ENCODE data around the gene PICK1.

PICK1 gene

DNA sequence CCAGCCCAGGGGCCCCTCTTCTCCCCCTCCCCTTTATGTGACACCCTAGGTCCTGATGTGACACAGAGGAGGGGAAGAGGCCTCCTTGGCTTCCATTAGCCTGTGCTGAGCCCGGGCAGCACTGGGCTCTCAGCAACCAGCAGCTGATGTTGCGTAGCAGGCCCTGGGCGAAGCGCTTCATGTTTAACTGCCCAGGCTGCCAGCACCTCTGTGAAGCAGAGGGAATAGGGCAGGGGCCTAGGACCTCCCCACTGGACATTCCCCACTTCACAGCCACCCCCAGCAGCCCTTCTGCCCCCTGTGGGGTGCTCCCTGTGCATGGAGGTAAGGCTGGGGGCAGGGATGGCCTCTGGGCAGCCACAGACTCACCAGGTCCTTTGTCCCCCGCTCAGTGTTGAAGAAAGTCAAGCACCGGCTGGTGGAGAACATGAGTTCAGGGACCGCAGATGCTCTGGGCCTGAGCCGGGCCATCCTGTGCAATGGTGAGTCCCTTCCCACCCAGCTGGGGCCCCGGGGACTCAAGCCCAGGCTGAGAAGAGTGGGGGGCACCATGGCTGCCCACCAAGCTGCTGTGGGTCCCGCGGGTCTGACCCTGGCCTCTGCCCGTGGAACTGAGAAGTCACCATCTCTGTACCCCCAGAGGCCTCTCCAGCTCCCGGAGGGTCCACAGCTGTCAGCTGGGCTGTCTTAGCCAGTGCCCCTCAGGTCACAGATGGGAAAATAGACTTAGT lies 11.6 kb downstream of the PICK1 start:
- no peak overlapping the region for H3K4me3 ChIP-seq (replicated peaks; ENCODE audit: low read depth, low read length)
- TF ChIP-seq, protein P1, sequence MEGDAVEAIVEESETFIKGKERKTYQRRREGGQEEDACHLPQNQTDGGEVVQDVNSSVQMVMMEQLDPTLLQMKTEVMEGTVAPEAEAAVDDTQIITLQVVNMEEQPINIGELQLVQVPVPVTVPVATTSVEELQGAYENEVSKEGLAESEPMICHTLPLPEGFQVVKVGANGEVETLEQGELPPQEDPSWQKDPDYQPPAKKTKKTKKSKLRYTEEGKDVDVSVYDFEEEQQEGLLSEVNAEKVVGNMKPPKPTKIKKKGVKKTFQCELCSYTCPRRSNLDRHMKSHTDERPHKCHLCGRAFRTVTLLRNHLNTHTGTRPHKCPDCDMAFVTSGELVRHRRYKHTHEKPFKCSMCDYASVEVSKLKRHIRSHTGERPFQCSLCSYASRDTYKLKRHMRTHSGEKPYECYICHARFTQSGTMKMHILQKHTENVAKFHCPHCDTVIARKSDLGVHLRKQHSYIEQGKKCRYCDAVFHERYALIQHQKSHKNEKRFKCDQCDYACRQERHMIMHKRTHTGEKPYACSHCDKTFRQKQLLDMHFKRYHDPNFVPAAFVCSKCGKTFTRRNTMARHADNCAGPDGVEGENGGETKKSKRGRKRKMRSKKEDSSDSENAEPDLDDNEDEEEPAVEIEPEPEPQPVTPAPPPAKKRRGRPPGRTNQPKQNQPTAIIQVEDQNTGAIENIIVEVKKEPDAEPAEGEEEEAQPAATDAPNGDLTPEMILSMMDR (IDR thresholded peaks at IDR 0.05; ENCODE audit: low read depth, low read length, missing control alignments) = no peak
- no peak for DNase-seq (ENCODE audit: extremely low read depth, low read depth)

DNA sequence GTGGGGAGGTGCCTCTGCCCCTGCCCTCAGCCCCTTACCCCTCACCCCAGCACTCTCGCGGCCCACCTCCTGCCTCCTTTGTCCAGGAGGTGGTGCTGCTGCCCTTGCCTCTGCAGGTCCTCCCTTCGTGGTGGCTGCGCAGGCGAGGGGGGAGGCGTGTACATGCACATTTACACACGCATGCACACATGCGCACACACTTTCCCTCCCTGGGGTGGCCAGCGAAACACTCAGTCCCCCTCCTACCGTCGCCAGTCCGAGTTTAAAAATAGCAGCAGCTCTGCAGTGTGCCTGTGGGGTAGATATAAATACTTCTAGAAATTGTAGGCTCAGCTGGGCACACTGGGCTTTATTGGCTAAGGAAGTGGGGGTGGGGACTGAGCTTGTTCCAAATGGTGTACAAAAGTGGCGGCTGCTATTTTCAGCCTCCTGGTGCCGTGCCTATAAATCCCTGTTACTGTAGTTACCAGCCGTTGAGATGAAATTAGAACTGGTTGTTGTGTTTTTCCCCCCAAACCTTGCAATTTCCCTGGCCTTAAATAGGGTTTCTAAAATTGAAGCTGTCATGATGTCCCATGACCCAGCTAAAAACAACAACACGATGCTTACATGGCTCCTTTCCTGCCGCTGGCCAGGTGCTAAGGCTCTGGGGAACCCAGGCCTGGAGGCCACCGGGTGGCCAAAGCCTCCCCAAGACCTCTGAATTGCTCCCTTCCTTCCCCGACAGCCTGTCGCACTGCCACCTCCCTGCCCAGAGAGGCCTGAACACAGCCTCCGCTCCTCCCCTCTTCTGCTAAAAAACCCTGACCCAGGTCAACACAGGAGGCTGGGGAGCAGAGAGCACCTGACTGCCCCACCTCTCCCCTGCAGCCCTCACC lies 12.4 kb downstream of the PICK1 start:
- H3K4me3 ChIP-seq (replicated peaks; ENCODE audit: low read depth, low read length) = no peak overlapping the region
- TF ChIP-seq, protein P1 (IDR thresholded peaks at IDR 0.05; ENCODE audit: low read depth, low read length, missing control alignments) = peak; percentile 52
- no peak for DNase-seq (ENCODE audit: extremely low read depth, low read depth)

DNA sequence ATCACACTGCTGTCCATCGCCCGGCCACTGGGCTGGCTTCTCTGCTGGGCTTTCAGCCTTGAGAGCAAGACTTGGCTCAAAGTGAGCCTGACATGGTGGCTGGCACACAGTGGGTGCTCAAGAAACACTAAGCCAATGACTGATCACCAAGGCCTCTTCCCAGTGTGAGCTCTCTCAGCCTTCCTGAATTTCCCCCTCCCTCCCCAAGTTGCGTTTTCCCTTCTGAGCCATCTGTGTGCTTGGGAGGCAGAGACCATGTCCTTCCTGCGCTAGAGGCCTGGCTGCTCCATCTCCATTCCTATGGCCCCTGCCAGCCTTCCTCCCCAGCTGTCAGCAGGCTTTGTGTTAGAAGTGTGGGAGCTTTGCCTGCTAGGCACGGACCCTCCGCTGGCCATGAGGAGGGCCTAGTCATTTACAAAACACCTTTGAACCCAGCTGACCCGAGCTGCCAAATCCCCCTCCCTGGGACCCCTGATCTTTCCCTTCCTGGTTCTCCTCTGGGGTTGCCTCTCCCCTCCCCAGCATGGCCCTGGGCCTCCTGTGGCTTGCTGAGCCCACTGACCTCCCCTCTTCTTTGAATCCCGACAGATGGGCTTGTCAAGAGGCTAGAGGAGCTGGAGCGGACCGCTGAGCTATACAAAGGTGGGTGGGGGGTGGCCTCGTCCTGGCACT lies 13.2 kb downstream of the PICK1 start:
- DNase-seq (ENCODE audit: extremely low read depth, low read depth) = no peak
- TF ChIP-seq, protein P1 (IDR thresholded peaks at IDR 0.05; ENCODE audit: low read depth, low read length, missing control alignments) = no peak
- no peak overlapping the region for H3K4me3 ChIP-seq (replicated peaks; ENCODE audit: low read depth, low read length)

DNA sequence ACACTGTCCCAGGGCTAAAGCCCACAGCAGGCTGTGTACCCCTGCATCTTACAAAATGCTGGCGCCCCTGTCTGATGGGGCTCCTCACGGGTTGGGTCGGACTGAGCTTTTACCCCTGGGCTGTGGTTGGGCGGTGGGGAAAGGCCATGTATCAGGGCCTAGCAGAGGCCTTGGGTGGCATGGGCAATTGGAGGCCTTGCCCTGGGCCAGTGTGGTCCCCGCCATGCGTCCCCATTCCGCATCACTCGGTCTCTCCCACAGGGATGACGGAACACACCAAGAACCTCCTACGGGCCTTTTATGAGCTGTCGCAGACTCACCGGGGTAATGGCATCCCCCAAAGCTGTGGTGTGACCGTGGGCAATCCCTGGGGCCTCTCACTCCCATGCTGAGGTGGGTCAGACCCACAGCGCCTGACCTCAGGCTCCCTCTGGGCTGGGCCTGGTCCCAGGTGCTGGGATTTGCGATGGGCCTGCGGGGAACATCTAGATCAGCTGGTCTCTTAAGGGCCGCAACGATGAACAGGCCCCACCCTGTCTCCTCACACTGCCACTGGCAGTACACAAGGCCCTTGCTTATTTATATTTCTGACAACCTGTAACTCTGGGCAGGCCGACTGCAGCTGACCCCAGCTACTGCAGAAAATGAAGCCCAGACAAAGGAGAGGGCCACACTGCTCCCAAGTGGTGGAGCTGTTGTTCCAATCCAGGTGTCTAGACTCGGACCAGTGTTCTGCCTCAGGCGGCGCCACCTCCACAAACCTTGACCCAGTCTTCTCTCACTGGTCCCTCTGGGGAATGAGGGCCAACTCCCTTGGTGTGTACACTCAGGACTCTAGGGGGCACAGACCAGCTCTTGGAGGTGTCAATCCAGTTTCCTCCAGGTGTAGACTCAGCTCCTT lies 14.5 kb downstream of the PICK1 start:
- DNase-seq (ENCODE audit: extremely low read depth, low read depth) = no peak
- TF ChIP-seq, protein P1 (IDR thresholded peaks at IDR 0.05; ENCODE audit: low read depth, low read length, missing control alignments) = no peak
- no peak overlapping the region for H3K4me3 ChIP-seq (replicated peaks; ENCODE audit: low read depth, low read length)

DNA sequence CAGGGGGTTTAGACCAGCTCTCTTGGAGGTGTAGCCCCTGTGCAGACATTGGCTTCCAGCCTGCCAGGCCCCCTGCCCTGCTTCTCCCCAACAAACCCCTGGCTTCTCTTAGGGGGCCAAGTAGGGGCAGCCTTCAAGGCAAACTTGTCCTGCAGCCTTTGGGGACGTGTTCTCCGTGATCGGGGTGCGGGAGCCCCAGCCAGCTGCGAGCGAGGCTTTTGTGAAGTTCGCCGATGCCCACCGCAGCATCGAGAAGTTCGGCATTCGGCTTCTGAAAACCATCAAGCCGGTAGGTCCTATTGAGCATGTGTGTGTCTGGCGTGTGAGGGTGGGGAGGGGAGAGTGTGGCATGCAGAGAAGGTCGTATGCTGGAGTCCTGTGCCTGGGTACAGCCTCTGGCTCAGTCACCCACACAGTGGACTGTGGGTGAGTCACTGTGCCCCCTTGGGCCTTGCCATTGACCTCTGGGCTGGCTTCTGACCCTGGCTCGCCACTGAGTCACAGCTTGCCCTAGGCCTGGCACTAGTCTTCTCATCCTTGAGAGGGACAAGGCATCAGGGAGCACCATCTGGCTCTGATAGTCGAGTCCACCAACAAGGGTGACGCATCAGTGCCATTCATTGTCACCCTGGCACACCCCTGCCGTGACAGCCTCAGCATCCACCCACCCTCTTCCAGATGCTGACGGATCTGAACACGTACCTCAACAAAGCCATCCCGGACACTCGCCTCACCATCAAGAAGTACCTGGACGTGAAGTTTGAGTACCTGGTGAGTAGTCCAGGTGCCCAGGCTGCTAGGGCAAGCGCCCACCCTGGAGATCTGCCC lies 15.3 kb downstream of the PICK1 start:
- H3K4me3 ChIP-seq (replicated peaks; ENCODE audit: low read depth, low read length) = no peak overlapping the region
- TF ChIP-seq, protein P1 (IDR thresholded peaks at IDR 0.05; ENCODE audit: low read depth, low read length, missing control alignments) = no peak
- DNase-seq (ENCODE audit: extremely low read depth, low read depth) = no peak
